HG03139 (cell line): ENCODE results near the gene HSF5.
A peak's percentile ranks its signal among the peaks of the same experiment; 100 is the strongest.
"Not testable (repeated sequence)": the region's sequence is repeated elsewhere in the genome, so short reads cannot be mapped to it uniquely, and the experiment has no call there.

Experiments
- ATAC-seq: cut with Tn5 transposase; IDR thresholded peaks from one replicate; pipeline ENCODE4 v1.9.1; 2021; ENCODE audit not compliant: unreplicated experiment

The HSF5 gene

DNA sequence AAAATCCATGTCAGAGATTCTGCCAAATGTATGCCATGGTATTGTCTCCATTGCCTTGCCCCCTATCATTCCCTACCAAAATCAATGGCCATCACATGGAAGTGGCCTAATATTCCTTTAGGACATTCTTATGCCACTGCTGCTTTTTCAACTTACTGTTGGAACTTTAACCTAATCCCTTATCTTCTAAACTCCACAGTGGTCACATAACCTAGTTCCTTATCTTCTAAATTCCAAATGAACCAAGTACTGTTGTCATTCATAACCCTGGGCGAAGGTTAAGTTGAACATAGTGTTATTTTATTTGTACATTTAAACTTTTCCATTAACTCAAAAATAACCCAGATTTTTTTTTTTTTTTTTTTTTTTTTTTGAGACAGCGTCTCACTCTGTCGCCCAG, 3.6 kb downstream of the HSF5 start:
- ATAC-seq, result no peak

DNA sequence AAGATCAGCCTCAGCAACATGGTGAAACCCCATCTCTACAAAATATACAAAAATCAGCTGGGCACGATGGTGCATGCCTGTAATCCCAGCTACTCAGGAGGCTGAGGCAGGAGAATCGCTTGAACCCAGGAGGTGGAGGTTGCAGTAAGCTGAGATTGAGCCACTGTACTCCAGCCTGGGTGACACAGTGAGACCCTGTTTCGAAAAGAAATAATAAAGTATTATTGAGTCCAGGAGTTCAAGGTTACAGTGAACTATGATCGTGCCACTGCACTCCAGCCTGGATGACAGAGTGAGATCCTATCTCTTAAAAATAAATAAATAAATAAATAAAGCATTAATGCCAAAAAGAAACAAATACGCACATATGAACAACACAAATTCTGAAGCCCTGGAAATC, 6.4 kb downstream of the HSF5 start:
- not testable (repeated sequence) for ATAC-seq

DNA sequence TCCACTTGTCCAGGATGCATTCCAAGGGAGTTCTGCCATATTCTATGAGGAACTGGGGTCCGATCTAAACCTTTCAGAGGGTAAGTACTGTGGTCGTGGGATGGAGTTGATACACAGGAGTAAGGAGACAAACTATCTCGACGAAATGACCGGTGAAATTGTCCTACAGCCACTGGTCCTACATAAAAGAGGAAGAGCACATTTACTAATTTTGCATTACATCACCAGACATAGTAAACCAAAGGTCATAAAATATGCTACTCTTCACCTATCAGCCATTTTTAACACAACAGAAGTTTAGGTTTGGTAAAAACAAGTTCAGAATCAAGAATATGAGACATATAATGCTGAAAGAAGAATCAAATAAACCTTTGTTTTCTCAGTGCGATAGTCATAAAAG, 8.1 kb downstream of the HSF5 start:
- no peak for ATAC-seq

DNA sequence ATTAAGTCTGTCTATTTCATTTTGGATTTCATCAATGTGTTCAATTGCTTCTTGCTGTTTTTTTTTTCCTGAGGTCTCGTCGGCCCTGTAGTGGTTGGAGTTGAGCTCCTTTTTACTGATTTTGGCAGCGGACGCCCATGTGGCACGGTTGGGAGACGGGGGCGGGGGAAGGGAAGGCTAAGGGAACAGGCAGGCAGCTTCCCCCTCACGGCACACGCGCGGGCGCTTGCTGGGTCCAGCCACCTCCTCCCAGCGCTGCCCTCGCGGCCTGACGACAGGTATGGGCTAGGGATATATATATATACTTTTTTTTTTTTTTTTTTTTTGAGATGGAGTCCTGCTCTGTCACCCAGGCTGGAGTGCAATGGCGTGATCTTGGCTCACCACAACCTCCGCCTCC, 11.4 kb downstream of the HSF5 start:
- ATAC-seq, result no peak

DNA sequence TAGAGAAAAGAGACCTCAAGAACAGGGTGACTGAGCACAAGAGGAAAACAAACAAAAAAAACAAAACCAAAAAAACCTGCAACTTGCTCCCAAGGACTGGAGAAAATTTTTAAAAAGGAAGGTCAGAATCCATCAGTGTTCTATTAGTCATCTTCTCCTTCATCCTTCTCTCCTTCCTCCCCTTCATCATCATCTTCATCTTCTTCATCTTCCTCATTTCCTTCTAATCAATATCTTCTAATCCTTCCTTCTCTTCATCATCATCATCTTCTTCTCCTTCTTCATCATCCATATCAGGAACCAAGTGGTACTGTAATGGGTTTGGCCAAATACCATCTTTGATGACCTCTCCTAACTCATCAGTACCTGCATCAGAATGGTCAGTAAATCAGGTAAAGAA, 12.2 kb downstream of the HSF5 start:
- no peak for ATAC-seq

DNA sequence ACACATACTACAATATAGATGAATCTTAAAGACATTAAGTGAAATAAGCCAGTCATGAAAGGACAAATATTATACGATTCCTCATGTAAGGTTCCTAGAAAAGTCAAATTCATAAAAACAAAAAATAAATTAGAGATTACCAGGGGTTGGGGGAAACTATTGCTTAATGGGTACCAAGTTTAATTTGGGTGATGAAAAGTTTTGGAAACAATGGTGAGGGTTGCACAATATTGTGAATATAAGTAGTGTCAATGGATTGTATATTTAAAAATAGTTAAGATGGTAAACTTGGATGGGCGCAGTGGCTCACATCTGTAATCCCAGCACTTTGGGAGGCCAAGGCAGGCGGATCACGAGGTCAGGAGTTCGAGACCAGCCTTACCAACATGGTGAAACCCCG, 17.9 kb downstream of the HSF5 start:
- no peak for ATAC-seq

DNA sequence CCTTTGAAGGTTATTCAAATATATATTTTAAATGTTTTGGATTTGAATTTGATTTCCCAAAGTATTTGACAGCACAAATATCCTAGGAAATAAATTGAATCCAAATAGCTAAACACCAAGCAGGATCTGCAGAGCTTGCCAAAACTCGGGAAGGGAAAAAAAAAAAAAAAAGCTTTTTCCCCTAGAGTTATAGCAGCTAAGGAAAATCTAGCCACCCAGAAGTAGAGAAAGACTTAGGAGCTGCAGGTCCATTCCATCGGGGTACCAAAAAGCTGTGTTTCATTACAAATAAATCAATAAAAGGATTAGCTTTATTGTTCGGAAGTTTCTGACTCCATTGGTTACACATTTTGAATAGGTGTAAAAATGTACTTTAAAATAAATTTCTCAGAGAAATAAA, 19.3 kb downstream of the HSF5 start:
- ATAC-seq, result no peak

DNA sequence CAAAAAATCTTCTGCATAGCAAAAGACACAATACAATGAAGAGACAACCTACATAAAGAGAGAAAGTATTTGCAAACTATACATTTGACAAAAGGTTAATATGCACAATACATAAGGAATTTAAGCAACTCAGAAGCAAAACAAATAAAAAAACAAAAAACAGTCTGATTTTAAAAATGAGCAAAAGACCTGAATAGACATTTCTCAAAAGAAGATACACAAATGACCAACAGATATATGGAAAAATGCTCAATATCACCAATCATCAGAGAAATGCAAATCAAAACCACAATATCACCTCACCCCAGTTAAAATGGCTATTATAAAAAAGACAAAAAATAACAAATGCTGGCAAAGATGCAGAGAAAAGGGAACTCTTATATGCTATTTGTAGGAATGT, 32.7 kb downstream of the HSF5 start:
- ATAC-seq, result no peak

DNA sequence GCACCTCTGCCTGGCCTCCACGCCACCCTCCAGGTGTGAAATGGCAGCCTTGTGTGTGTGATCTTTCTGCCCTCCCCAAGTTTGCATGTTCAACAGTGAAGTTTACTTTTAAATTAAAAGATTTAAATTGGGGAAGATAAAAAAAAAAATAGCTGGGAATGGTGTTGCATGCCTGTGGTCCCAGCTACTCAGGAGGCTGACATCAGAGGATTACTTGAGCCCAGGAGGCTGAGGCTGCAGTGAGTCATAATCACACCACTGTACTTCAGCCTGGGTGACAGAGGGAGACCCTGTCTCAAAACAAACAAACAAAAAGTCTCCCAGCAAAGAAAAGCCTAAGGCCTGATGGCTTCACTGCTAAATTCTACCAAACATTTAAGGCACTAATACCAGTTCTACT, 35.5 kb downstream of the HSF5 start:
- no peak for ATAC-seq

DNA sequence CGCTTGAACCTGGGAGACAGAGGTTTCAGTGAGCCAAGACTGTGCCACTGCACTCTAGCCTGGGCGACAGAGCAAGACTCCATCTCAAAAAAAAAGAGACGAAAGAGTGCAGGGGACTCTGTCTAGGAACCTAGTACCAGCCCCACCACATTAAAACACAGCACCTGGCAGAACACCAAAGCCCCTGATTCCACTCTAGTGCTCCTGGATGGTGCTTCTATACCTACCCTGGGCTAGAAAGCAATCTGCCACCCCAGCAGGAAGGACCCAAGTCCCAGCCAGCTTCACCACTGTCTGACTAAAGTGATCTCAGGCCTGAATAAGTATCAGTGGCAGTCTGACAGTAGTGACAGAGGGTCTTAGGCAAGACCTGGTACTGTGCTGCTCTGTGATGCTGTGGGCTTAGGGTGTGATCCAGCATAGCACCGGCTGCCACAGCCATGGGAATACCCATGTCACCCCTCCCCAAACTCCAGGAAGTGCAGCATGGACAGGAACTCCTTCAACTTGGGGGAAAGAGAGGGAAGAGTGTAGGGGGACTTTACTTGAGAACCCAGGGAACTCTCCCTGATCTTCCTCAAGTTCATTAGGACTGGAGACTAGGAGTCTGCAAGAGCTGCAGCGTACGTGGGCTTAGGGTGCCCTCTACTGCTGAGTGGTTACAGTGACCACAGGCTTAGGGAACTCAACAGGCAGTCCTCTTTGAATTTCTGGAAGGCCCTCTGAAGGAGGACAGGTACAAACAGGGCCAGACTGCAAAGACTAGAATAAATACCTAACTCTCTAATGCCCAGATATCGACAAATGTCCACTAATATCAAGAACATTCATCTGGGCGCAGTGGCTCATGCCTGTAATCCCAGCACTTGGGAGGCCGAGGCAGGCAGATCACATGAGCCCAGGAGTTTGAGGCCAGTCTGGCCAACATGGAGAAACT, 40.9 kb downstream of the HSF5 start:
- ATAC-seq, result no peak

DNA sequence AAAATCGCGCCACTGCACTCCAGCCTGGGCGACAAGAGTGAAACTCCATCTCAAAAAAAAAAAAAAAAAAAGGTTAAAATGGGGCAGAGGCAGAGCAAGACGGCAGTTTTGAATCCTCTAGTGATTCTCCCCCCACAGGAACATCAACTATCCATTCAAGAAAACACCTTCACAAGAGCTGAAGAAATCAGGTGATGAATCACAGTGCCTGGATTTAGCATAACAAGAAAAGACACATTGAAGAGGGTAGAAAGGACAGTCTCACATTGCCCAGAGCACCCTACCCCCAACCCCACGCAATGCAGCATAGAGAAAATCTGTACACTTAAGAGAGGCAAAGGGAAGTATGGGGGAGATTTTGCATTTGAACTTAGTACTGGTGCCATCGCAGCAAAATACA, 42.1 kb downstream of the HSF5 start:
- no peak for ATAC-seq

DNA sequence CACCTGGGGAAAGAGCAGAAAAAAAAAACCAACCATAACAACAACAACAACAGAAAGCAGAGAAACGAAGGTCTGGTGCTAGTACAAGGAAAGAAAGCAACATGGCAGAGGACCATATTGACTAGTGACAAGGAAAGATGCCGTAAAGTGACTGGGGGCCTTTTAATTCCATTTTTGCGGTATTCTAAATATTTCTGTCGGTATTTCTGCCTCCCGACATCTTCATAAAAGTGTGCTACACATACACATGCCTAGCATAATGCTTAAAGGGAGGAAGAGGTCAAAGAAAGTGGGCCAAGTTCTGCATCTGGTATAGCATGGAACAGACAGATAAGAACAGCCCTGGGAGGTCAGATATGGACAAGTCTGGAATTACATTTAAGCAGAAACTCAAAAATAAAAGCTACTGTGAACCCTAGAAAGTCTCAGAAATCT, 51.4 kb downstream of the HSF5 start:
- no peak for ATAC-seq

DNA sequence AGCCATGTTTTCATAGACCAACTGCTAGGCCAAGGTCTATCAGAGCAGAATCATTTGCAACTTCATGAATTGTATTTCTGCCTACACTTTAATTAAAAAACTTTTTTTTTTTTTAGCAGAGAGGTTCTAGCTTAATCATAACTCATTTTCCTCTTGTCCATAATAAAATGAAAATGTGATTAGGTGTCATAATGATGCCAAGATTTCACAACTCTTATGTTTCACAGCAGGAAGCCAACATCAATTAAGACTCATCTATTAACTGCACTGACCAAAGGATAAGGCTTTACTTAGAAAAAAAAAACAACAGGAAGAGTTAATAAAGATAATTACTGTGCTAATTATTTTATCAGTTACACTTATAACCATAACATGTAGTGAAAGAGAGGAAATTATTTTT, 52.0 kb downstream of the HSF5 start:
- no peak for ATAC-seq

DNA sequence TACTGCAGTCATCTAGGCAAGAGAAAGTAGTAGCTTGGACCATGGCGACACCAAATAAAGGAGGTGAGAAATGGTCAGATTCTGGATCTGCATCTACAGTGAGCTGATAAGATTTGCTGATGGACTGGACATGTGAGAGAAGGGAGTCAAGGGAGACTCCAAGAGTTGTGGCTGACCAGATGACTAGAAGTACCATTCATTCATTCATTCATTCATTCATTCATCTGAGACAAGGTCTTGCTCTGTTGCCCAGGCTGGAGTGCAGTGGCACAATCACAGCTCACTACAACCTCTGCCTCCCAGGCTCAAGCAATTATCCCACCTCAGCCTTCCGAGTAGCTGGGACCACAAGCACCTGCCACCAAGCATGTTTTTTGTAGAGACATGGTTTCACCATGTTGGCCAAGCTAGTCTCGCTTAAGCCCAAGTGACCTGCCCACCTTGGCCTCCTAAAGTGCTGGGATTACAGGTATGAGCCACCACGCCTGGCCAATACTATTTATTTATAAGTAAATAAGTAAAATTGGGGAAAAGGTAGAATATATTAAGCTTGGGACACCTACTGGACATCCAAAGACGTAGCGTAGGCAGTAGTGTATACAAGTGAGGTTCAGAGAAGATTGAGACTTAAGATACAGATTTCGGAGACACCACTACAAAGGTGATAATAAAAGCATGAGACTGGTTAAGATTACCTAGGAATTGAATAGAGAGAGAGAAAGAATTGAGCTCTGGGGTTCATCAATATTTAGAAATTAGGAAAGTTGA, 55.2 kb downstream of the HSF5 start:
- ATAC-seq, result no peak

DNA sequence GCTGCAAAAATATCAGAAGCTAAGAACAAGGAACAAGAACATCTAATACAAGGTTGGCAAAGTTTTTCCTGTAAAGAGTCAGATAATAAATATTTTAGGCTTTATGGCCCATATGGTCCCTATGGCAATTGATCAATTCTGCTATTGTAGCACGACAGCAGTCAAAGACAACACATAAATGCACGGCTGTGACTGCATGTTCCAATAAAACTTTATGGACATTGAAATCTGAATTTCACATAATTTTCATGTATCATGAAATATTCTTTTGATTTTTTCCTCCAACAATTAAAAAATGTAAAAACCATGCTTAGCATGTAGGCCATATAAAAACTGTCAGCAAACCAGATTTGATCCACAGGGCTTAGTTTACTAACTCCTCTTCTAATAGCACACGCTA, 60.4 kb downstream of the HSF5 start:
- ATAC-seq, result no peak

DNA sequence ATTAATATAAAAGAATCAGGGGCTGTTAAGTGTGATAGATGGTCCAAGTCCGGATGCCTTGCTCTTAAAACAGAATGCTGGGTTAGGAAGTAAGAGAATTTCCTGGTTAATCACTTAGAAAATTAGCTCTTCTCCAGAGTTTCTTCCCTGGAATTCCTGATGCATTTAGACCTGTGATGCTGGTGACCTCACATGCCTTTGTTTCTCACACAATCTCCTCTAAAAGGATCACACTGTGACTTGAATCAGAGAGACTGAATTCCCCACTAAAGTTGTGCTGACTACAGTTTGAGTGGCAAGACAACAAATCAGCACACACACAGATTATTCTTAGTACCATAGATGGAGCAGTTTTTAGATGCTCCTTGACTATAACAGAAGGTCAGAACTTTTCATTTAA, 66.5 kb downstream of the HSF5 start:
- ATAC-seq, result no peak

DNA sequence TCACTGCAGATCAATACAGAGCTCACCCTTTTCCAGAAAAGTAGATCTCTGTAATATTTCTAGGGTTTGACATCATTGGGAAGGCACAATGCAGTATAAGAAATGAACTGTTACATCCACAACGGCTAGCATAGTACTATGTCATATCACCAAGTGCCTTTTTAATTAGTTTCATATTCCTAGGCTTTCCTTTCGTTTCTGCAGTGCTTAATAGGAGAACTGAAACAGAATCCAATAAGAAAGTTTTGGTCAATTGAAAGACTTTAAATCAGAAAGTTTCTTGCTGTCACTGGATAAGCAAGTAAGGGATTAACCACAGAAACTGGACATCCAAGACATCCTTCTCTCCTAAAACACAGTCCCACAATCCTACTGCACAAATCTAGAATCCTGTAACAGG, 67.4 kb downstream of the HSF5 start:
- no peak for ATAC-seq

DNA sequence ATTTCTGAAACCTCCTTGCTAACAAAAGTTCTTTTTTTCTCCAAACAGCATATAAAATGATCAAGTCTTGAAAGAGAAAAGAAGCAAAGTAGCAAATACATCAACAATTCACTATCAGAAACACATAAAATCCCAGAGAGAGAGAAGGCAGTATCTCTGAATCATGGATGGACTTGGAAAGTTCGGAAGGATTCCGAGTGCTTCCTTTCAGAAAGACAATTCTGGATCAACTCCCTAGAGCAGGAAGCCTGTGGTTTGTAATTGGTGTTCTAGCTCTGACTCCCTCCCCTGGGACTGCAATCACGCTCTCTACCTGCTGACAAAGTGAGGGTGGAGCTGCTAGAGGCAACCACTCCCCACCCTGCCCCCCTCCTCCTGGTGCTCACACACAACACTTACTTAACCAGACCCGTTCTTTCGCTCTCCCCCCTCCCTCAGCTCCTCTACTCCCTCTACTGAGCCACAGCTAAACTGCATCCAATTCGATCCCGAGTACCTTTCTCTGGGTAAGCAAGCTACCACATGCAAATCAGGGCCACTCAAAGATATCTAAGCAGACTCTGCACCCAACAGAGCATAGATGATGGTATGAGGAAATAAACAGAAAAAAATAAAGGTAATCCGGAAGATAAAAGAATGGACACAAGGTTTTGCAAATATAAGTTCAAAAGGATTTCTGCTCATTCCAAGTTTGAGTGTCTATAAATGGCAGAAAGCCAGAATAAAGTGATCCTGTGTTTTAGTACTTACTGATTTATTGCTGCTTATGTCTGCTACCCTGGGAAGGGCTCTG, 70.7 kb downstream of the HSF5 start, which contains the start of gene RNF43:
TSS of gene RNF43 (minus strand) at position 235 of the 793 bp plus-strand sequence. CDS start 1,957 bp downstream, outside the sequence.
- peak; percentile 95 for ATAC-seq

DNA sequence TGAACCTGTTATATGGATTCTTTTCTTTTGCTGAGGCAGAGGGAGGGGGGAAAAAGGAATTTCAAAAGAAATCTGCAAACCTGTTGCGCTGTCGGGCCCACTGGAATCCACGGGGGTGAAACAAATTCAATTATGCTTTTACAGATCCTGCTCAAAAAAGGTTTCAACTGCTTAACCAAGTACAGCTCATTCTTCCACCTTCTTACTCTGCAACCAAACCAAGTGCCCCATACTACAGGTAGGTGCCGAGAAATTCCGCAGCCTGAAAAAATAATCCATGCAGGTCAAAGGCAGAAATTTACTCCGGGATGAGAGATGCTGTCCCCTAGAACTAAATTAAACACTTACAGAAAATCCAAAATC, 71.3 kb downstream of the HSF5 start:
- no peak for ATAC-seq

DNA sequence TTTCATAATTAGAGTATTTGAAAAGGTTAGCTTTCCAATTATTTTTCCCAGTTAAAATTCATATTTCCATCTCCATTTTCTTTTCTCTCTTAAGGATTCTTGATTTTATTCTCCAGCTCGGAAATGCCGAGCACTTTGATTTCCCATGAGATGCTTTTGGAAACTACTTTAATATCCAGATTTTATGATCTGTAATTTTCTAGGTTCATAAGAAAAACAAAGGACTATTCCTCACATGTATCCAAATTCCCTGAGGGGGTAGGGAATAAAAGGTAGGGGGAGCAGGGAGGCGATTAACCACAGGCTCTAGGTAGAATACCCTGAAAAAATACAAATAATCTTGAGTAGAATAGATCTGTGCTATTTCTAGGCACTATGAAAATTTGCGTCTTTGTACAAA, 71.8 kb downstream of the HSF5 start:
- no peak for ATAC-seq

DNA sequence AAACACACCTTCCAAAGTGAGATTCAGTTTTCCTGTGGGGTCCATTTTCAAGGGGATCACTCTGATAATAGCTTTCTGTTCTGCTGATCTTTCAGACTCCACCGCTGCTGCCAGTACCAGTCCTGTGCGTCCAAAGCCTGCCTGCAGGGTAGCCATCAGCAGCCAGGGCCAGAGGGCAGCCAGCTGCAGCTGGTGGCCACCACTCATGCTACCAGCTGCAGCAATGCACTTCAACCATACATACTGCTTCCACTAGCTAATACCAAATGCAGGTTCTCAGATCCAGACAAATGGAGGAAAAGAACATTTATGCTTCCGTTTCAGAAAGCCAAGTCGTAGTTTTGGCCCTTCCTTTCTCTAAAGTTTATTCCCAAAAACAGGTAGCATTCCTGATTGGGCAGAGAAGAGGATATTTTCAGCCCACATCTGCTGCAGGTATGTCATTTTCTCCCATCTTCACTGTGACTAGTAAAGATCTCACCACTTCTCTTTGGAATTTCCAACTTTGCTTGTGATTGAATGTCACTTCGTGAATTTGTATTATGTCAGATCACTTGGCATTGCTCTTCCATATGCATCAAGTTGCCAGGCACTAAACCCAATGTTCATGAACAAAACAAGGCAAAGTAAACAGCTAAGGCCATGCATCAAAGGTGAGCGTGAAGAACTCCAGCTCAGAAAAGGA, 72.7 kb downstream of the HSF5 start:
- no peak for ATAC-seq
